NCI-H524 treated with DMSO at 0.1 percent for 48 hours (cell line): ENCODE results near the gene DHRS1.

ENCODE experiments used
- DNase-seq: peaks from one replicate; lab custom pipeline; 2025; lab: John Stamatoyannopoulos, UW

DHRS1 gene

GRCh38 chr14:24262821-24263733 lies 36.5 kb downstream of the DHRS1 start, which contains the start of gene TGM1:
Gene TGM1, minus strand, starts transcription at chr14:24263177. Its CDS starts 825 bp downstream, at chr14:24262352.
- DNase-seq, result no peak

GRCh38 chr14:24261969-24262327 lies 37.6 kb downstream of the DHRS1 start:
- no peak for DNase-seq

GRCh38 chr14:24261256-24261968 lies 38.2 kb downstream of the DHRS1 start:
- no peak for DNase-seq

GRCh38 chr14:24260780-24261157 lies 38.8 kb downstream of the DHRS1 start:
- no peak for DNase-seq

GRCh38 chr14:24260026-24260779 lies 39.4 kb downstream of the DHRS1 start:
- no peak for DNase-seq

GRCh38 chr14:24259282-24260025 lies 40.1 kb downstream of the DHRS1 start:
- DNase-seq, result no peak

- no peak for DNase-seq
Observed at GRCh38 chr14:24258548-24259265, 40.9 kb downstream of the DHRS1 start.

GRCh38 chr14:24258119-24258518 lies 41.5 kb downstream of the DHRS1 start:
- no peak for DNase-seq

- DNase-seq, result no peak
Observed at GRCh38 chr14:24256960-24257359, 42.6 kb downstream of the DHRS1 start.

GRCh38 chr14:24255931-24256711 lies 43.5 kb downstream of the DHRS1 start:
- DNase-seq, result no peak

- DNase-seq, result no peak
Observed at GRCh38 chr14:24255438-24255837, 44.1 kb downstream of the DHRS1 start.

GRCh38 chr14:24254630-24255392 lies 44.8 kb downstream of the DHRS1 start:
- DNase-seq, result no peak

GRCh38 chr14:24253936-24254335 lies 45.6 kb downstream of the DHRS1 start:
- no peak for DNase-seq

GRCh38 chr14:24252289-24253124 lies 47.1 kb downstream of the DHRS1 start:
- no peak for DNase-seq

- no peak for DNase-seq
Observed at GRCh38 chr14:24251880-24252288, 47.7 kb downstream of the DHRS1 start.

GRCh38 chr14:24250354-24250753 lies 49.2 kb downstream of the DHRS1 start:
- no peak for DNase-seq

GRCh38 chr14:24249230-24250021 lies 50.2 kb downstream of the DHRS1 start:
- no peak for DNase-seq

- no peak for DNase-seq
Observed at GRCh38 chr14:24247422-24247821, 52.2 kb downstream of the DHRS1 start.
